Measurements from ENCODE around the gene MINDY2. TPM values are rescaled to one million over a fixed set of nuclear protein-coding genes. Genes with fewer than 3 reads are reported as not detected.

Gene MINDY2
- total and polyA plus RNA-seq, 4 donors: 1.5 to 7.0 (median 5.1) TPM

DNA sequence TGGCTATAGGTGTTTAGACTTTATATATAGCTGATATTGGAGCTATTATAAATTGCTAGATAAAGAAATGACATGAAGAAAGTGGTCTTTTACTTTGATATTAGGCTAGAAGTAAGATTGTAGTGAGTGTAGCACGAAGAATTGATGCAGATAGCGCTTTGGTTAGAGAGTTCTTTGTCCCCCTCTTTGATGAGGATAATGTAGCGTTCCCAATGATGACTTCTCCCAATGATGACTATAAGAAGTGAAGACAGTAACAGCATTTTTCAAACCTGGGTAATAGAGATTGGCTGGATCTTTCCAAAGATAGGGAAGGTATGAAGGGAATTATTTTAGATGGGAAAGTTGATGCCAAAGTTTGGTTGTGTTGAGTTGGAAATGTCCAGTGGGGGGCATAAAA lies 4.3 kb downstream of the MINDY2 start:
- WGBS: 99% methylated on average over 3 of the region's 3 CpGs

DNA sequence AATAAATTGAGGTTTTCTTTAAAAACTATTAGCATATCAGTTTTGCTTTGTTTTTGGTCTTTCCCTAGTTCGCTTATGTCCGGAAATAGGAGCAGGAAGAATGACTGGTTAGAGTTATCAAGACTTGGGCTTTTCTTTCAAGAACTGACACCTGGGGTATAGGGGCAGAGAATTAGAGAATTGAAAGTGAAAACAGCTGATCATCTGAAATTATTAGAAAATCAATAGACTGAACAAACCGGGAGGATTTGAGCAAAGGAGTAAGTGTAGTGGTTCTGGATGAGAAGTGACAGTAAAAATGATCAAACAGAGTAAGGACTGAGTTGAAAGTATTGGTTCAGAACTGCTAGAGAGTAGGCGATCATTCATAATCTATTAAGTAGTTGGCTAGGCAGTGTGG lies 6.0 kb downstream of the MINDY2 start:
- no peak overlapping the region for H3K9ac ChIP-seq (ENCODE audit: low read depth in 1 of 2, low read length in 2 of 2)
- TF ChIP-seq, protein P1, sequence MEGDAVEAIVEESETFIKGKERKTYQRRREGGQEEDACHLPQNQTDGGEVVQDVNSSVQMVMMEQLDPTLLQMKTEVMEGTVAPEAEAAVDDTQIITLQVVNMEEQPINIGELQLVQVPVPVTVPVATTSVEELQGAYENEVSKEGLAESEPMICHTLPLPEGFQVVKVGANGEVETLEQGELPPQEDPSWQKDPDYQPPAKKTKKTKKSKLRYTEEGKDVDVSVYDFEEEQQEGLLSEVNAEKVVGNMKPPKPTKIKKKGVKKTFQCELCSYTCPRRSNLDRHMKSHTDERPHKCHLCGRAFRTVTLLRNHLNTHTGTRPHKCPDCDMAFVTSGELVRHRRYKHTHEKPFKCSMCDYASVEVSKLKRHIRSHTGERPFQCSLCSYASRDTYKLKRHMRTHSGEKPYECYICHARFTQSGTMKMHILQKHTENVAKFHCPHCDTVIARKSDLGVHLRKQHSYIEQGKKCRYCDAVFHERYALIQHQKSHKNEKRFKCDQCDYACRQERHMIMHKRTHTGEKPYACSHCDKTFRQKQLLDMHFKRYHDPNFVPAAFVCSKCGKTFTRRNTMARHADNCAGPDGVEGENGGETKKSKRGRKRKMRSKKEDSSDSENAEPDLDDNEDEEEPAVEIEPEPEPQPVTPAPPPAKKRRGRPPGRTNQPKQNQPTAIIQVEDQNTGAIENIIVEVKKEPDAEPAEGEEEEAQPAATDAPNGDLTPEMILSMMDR (IDR thresholded peaks at IDR 0.05; ENCODE audit: low read depth, low read length, missing input control): no peak
- no peak for TF ChIP-seq JUND (IDR thresholded peaks at IDR 0.05)
- no peak for TF ChIP-seq HNF4G (IDR thresholded peaks at IDR 0.05)
- no peak for TF ChIP-seq HNF4A (conservative IDR thresholded peaks at IDR 0.05)
- no peak for TF ChIP-seq YY1 (IDR thresholded peaks at IDR 0.05)
- TF ChIP-seq RXRA (IDR thresholded peaks at IDR 0.05): no peak
- TF ChIP-seq SP1 (IDR thresholded peaks at IDR 0.05): no peak
- no peak for TF ChIP-seq RAD21 (IDR thresholded peaks at IDR 0.05)
- no peak for TF ChIP-seq FOXA1 (IDR thresholded peaks at IDR 0.05)
- TF ChIP-seq, protein P2, sequence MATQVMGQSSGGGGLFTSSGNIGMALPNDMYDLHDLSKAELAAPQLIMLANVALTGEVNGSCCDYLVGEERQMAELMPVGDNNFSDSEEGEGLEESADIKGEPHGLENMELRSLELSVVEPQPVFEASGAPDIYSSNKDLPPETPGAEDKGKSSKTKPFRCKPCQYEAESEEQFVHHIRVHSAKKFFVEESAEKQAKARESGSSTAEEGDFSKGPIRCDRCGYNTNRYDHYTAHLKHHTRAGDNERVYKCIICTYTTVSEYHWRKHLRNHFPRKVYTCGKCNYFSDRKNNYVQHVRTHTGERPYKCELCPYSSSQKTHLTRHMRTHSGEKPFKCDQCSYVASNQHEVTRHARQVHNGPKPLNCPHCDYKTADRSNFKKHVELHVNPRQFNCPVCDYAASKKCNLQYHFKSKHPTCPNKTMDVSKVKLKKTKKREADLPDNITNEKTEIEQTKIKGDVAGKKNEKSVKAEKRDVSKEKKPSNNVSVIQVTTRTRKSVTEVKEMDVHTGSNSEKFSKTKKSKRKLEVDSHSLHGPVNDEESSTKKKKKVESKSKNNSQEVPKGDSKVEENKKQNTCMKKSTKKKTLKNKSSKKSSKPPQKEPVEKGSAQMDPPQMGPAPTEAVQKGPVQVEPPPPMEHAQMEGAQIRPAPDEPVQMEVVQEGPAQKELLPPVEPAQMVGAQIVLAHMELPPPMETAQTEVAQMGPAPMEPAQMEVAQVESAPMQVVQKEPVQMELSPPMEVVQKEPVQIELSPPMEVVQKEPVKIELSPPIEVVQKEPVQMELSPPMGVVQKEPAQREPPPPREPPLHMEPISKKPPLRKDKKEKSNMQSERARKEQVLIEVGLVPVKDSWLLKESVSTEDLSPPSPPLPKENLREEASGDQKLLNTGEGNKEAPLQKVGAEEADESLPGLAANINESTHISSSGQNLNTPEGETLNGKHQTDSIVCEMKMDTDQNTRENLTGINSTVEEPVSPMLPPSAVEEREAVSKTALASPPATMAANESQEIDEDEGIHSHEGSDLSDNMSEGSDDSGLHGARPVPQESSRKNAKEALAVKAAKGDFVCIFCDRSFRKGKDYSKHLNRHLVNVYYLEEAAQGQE (IDR thresholded peaks at IDR 0.05): no peak
- TF ChIP-seq, protein P3, sequence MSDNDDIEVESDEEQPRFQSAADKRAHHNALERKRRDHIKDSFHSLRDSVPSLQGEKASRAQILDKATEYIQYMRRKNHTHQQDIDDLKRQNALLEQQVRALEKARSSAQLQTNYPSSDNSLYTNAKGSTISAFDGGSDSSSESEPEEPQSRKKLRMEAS (IDR thresholded peaks at IDR 0.05): no peak
- TF ChIP-seq, protein P4, sequence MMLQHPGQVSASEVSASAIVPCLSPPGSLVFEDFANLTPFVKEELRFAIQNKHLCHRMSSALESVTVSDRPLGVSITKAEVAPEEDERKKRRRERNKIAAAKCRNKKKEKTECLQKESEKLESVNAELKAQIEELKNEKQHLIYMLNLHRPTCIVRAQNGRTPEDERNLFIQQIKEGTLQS (IDR thresholded peaks at IDR 0.05): no peak
- no peak for TF ChIP-seq GABPA (IDR thresholded peaks at IDR 0.05 in 1 of 2, conservative IDR thresholded peaks at IDR 0.05 in 1 of 2)
- TF ChIP-seq TAF1 (conservative IDR thresholded peaks at IDR 0.05): no peak
- TF ChIP-seq, protein P5, sequence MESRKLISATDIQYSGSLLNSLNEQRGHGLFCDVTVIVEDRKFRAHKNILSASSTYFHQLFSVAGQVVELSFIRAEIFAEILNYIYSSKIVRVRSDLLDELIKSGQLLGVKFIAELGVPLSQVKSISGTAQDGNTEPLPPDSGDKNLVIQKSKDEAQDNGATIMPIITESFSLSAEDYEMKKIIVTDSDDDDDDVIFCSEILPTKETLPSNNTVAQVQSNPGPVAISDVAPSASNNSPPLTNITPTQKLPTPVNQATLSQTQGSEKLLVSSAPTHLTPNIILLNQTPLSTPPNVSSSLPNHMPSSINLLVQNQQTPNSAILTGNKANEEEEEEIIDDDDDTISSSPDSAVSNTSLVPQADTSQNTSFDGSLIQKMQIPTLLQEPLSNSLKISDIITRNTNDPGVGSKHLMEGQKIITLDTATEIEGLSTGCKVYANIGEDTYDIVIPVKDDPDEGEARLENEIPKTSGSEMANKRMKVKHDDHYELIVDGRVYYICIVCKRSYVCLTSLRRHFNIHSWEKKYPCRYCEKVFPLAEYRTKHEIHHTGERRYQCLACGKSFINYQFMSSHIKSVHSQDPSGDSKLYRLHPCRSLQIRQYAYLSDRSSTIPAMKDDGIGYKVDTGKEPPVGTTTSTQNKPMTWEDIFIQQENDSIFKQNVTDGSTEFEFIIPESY (IDR thresholded peaks at IDR 0.05): no peak
- TF ChIP-seq NR2F2 (IDR thresholded peaks at IDR 0.05): no peak
- TF ChIP-seq EGR1 (IDR thresholded peaks at IDR 0.05; ENCODE audit: low read depth in 2 of 2): no peak
- no peak for TF ChIP-seq FOXA2 (IDR thresholded peaks at IDR 0.05)
- H3K9me3 ChIP-seq (ENCODE audit: control insufficient read depth in 4 of 4, low read length in 3 of 4): no peaks in the 10 kb centered on the region
- H3K36me3 ChIP-seq (ENCODE audit: control insufficient read depth in 4 of 4, insufficient read depth in 3 of 4, low read depth in 1 of 4, low read length in 3 of 4): no peaks in the 10 kb centered on the region
- peaks cover 2 to 19% (median 14%) of the 10 kb centered on the region in 4 donors for H3K4me1 ChIP-seq (ENCODE audit: control insufficient read depth in 4 of 4, insufficient read depth in 4 of 4, low read length in 3 of 4)
- no peaks in the 10 kb centered on the region for H3K27me3 ChIP-seq (ENCODE audit: control insufficient read depth in 4 of 4, insufficient read depth in 4 of 4, low read length in 3 of 4)
- DNase-seq (ENCODE audit: low spot score): no peak
- H3K27ac ChIP-seq (ENCODE audit: low read depth in 1 of 2, low read length in 2 of 2): no peak overlapping the region
- no peak overlapping the region for H3K4me3 ChIP-seq (ENCODE audit: low read depth in 1 of 3, low read length in 3 of 3)
- 63% methylated on average over 4 of the region's 4 CpGs for WGBS

More for the DNA sequence above, 4.3 kb downstream of the MINDY2 start:
- Histone ChIP-seq H3K4me1 (ENCODE audit: control insufficient read depth in 4 of 4, insufficient read depth in 4 of 4, low read length in 3 of 4) (peaks cover 2 to 24% (median 17%) of the 10 kb centered on the region in 4 donors), H3K4me3 (ENCODE audit: low read depth in 1 of 3, low read length in 3 of 3) (no peak overlapping the region), H3K27me3 (ENCODE audit: control insufficient read depth in 4 of 4, insufficient read depth in 4 of 4, low read length in 3 of 4) (no peaks in the 10 kb centered on the region), H3K27ac (ENCODE audit: low read depth in 1 of 2, low read length in 2 of 2) (no peak overlapping the region), H3K36me3 (ENCODE audit: control insufficient read depth in 4 of 4, insufficient read depth in 3 of 4, low read depth in 1 of 4, low read length in 3 of 4) (no peaks in the 10 kb centered on the region), H3K9ac (ENCODE audit: low read depth in 1 of 2, low read length in 2 of 2) (no peak overlapping the region), H3K9me3 (ENCODE audit: control insufficient read depth in 4 of 4, low read length in 3 of 4) (no peaks in the 10 kb centered on the region)
- DNase-seq (ENCODE audit: low spot score): no peak
- TF ChIP-seq TAF1 (conservative IDR thresholded peaks at IDR 0.05): no peak
- TF ChIP-seq, protein P4 (IDR thresholded peaks at IDR 0.05): no peak
- TF ChIP-seq HNF4G (IDR thresholded peaks at IDR 0.05): no peak
- TF ChIP-seq, protein P3 (IDR thresholded peaks at IDR 0.05): no peak
- TF ChIP-seq GABPA (IDR thresholded peaks at IDR 0.05 in 1 of 2, conservative IDR thresholded peaks at IDR 0.05 in 1 of 2): no peak
- no peak for TF ChIP-seq RAD21 (IDR thresholded peaks at IDR 0.05)
- TF ChIP-seq JUND (IDR thresholded peaks at IDR 0.05): no peak
- TF ChIP-seq HNF4A (conservative IDR thresholded peaks at IDR 0.05): no peak

All from liver (tissue), 9 donors.